HG03025 (cell line): ENCODE measurements around the gene ATP1B2.

Experiments
- ATAC-seq: cut with Tn5 transposase; IDR thresholded peaks from one replicate; pipeline ENCODE4 v1.9.1; 2021; ENCODE audit warnings: mild to moderate bottlenecking, moderate library complexity; ENCODE audit not compliant: unreplicated experiment, low FRiP score

ATP1B2 gene

DNA sequence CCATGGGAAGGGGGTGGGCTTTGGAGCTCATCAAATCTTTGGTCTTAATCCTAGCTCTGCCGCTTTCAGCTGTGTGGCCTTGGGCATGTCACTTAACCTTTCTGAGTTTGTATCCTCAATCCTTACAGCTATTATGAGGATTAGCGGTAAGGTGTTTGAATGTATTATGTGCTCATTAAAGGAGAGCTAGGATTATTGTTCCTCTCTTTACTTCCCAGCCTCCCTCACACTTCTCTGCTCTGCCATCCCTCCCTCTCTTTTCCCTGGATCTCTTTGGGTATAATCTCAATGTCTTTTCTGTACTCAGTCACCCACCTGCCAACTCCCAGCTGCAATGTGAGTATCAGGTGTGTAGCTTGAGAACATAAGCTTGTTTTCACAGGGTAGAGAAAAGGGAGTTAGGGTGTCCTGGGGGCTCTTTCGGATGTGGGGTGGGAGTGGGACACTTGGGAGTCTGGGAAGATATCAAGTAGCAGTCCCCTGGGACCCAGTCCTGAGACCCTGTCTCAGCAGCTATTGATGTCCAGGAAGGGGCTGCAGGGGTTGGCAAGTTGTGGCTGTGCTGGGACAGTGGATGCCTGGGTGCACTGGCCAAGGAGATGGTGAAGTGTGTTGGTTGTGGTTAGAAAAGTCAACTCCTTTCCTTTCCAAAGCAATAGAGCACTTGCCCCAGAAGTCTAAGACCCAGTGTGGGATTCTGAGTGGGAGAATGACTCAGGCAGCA lies 56.1 kb downstream of the ATP1B2 start:
- ATAC-seq = no peak
